H9 (cell line): ENCODE results near the gene PEX7. TPM values are rescaled to one million over a fixed set of nuclear protein-coding genes. Genes with fewer than 3 reads are reported as not detected.

Experiments
- DNase-seq: peaks from one replicate; pipeline ENCODE4 v3.0.0-alpha.2; 2017
- H2AFZ ChIP-seq: one replicate; pipeline ENCODE4 v1.6.1; 2013; ENCODE audit warnings: mild to moderate bottlenecking, low read length, control low read depth, moderate library complexity
- H2AK5ac ChIP-seq: 2 replicates; pipeline ENCODE4 v1.6.1; 2013; ENCODE audit warnings: low read length, control low read depth, mixed read lengths; ENCODE audit not compliant: insufficient read length
- H2BK120ac ChIP-seq: one replicate; pipeline ENCODE4 v1.6.1; 2013; ENCODE audit warnings: low read depth, mild to moderate bottlenecking, low read length, control low read depth, inconsistent platforms; ENCODE audit not compliant: poor library complexity, severe bottlenecking
- H2BK12ac ChIP-seq: 2 replicates; pipeline ENCODE4 v1.6.1; 2013; ENCODE audit warnings: low read length, control low read depth, mixed read lengths, low read depth; ENCODE audit not compliant: insufficient read length
- H2BK15ac ChIP-seq: 2 replicates; pipeline ENCODE4 v1.6.1; 2013; ENCODE audit warnings: low read depth, low read length, control low read depth
- H2BK20ac ChIP-seq: one replicate; pipeline ENCODE4 v1.6.1; 2013; ENCODE audit warnings: low read depth, mild to moderate bottlenecking, low read length, control low read depth, inconsistent platforms; ENCODE audit not compliant: poor library complexity, severe bottlenecking
- H2BK5ac ChIP-seq: 2 replicates; pipeline ENCODE4 v1.6.1; 2013; ENCODE audit warnings: low read length, control low read depth, mixed read lengths; ENCODE audit not compliant: insufficient read length
- H3K14ac ChIP-seq: 2 replicates; pipeline ENCODE4 v1.6.1; 2013; ENCODE audit warnings: low read length, control low read depth; ENCODE audit not compliant: insufficient read depth
- H3K18ac ChIP-seq: 2 replicates; pipeline ENCODE4 v1.6.1; 2013; ENCODE audit warnings: low read depth, mild to moderate bottlenecking, mixed read lengths, low read length, control low read depth; ENCODE audit not compliant: insufficient read length
- H3K23ac ChIP-seq: 2 replicates; pipeline ENCODE4 v1.6.1; 2013; ENCODE audit warnings: low read length, control low read depth, mixed read lengths, low read depth; ENCODE audit not compliant: insufficient read length
- H3K23me2 ChIP-seq: 2 replicates; pipeline ENCODE4 v1.6.1; 2013; ENCODE audit warnings: low read depth, mild to moderate bottlenecking, mixed read lengths, low read length, control low read depth; ENCODE audit not compliant: insufficient read length, poor library complexity, severe bottlenecking
- H3K27ac ChIP-seq: 2 replicates; pipeline ENCODE4 v1.5.1; 2013; ENCODE audit warnings: low read length, control low read depth, mixed read lengths, low read depth; ENCODE audit not compliant: insufficient read length
- H3K27me3 ChIP-seq: 2 replicates; pipeline ENCODE4 v1.6.1; 2013; ENCODE audit warnings: low read length, control low read depth, inconsistent platforms; ENCODE audit not compliant: insufficient read depth
- H3K4ac ChIP-seq: 2 replicates; pipeline ENCODE4 v1.6.1; 2013; ENCODE audit warnings: low read depth, mild to moderate bottlenecking, control low read depth, inconsistent platforms, low read length, moderate library complexity
- H3K4me1 ChIP-seq: 2 replicates; pipeline ENCODE4 v1.6.1; 2013; ENCODE audit warnings: low read length, control low read depth, inconsistent platforms; ENCODE audit not compliant: insufficient read depth
- H3K4me2 ChIP-seq: 2 replicates; pipeline ENCODE4 v1.6.1; 2013; ENCODE audit warnings: low read length, control low read depth, mixed read lengths; ENCODE audit not compliant: insufficient read length, insufficient read depth
- H3K56ac ChIP-seq: 2 replicates; pipeline ENCODE4 v1.6.1; 2013; ENCODE audit warnings: low read depth, mild to moderate bottlenecking, mixed read lengths, low read length, control low read depth; ENCODE audit not compliant: insufficient read length
- H3K79me1 ChIP-seq: 2 replicates; pipeline ENCODE4 v1.6.1; 2013; ENCODE audit warnings: low read depth, mild to moderate bottlenecking, moderate library complexity, low read length, control low read depth, inconsistent platforms; ENCODE audit not compliant: insufficient read depth, poor library complexity, severe bottlenecking
- H3K79me2 ChIP-seq: 2 replicates; pipeline ENCODE4 v1.6.1; 2013; ENCODE audit warnings: low read length, control low read depth, inconsistent platforms; ENCODE audit not compliant: insufficient read depth
- H3K9ac ChIP-seq: 2 replicates; pipeline ENCODE4 v1.6.1; 2013; ENCODE audit warnings: low read length, control low read depth, mixed read lengths; ENCODE audit not compliant: insufficient read length; ENCODE audit errors: extremely low read depth
- H3K9me3 ChIP-seq: one replicate; pipeline ENCODE4 v1.6.1; 2013; ENCODE audit warnings: low read depth, low read length, inconsistent platforms; ENCODE audit not compliant: control insufficient read depth
- H3T11ph ChIP-seq: one replicate; pipeline ENCODE4 v1.6.1; 2013; ENCODE audit warnings: mild to moderate bottlenecking, low read length, control low read depth, inconsistent platforms
- H4K20me1 ChIP-seq: one replicate; pipeline ENCODE4 v1.6.1; 2013; ENCODE audit not compliant: control insufficient read depth, insufficient read length, insufficient read depth
- H4K5ac ChIP-seq: 2 replicates; pipeline ENCODE4 v1.6.1; 2013; ENCODE audit warnings: low read depth, mild to moderate bottlenecking, mixed read lengths, low read length, control low read depth; ENCODE audit not compliant: insufficient read length
- H4K8ac ChIP-seq: replicated peaks from 2 replicates; pipeline ENCODE4 v1.6.1; 2013; ENCODE audit warnings: low read length, control low read depth, mixed read lengths, low read depth; ENCODE audit not compliant: insufficient read length
- H4K91ac ChIP-seq: 2 replicates; pipeline ENCODE4 v1.6.1; 2013; ENCODE audit warnings: low read depth, mild to moderate bottlenecking, moderate library complexity, mixed read lengths, low read length, control low read depth; ENCODE audit not compliant: insufficient read length
- H3K27ac Mint-ChIP-seq, 3 experiments: 2 replicates in 2 of 3; 3 replicates in 1 of 3; pipeline ENCODE4 v1.8.0; 2020 to 2021; ENCODE audit warnings: mixed read lengths in 3 of 3, mild to moderate bottlenecking in 1 of 3, moderate library complexity in 1 of 3
- H3K27me3 Mint-ChIP-seq: 2 replicates; pipeline ENCODE4 v1.8.0; 2021; ENCODE audit warnings: low read depth, mild to moderate bottlenecking, moderate library complexity, mixed read lengths
- H3K36me3 Mint-ChIP-seq, 3 experiments: 2 replicates in 2 of 3; 3 replicates in 1 of 3; pipeline ENCODE4 v1.8.0; 2020 to 2021; ENCODE audit warnings: low read depth in 3 of 3, mixed read lengths in 3 of 3; ENCODE audit not compliant: insufficient read depth in 1 of 3
- H3K4me1 Mint-ChIP-seq, 2 experiments: 2 replicates each; pipeline ENCODE4 v1.8.0; 2020; ENCODE audit warnings: mixed read lengths in 2 of 2
- H3K4me3 Mint-ChIP-seq, 2 experiments: 2 replicates in 1 of 2; 3 replicates in 1 of 2; pipeline ENCODE4 v1.8.0; 2020 to 2021; ENCODE audit warnings: mild to moderate bottlenecking in 2 of 2, mixed read lengths in 2 of 2, moderate library complexity in 1 of 2
- H3K9me3 Mint-ChIP-seq, 2 experiments: 2 replicates in 1 of 2; 3 replicates in 1 of 2; pipeline ENCODE4 v1.8.0; 2020; ENCODE audit warnings: mild to moderate bottlenecking in 2 of 2, mixed read lengths in 2 of 2, moderate library complexity in 1 of 2
- CTCF ChIP-seq: fragments of 200-600 bp; sonication (generic); conservative IDR thresholded peaks from 3 replicates; pipeline ENCODE4 v1.8.0; 2021; ENCODE audit warnings: antibody characterized with exemption, mild to moderate bottlenecking
- WGBS: extraction: QIAGEN DNeasy Blood & Tissue Kit; methylation state at CpG from one replicate; pipeline ENCODE4 v1.1.7; 2013; ENCODE audit warnings: missing lambda C conversion rate, low lambda C conversion rate, mixed read lengths; ENCODE audit not compliant: insufficient read length; ENCODE audit errors: extremely low coverage; 5-methylcytosine and 5-hydroxymethylcytosine counted together
- total RNA-seq: library from RNA; stranded (reverse); gene quantifications from 2 replicates; pipeline ENCODE4 v1.2.1, GENCODE V29; 2021

The PEX7 gene
- total RNA-seq, 1 experiment from 2014 or later = 8.4 TPM

- peaks cover 0 to 3% (median 0%) of the 10 kb centered on the region in 3 experiments; a peak in 1 of 7 replicates for H3K36me3 Mint-ChIP-seq
- H3K27ac Mint-ChIP-seq = no peak overlapping the region
- Histone ChIP-seq H3K56ac (no peak overlapping the region), H3K4ac (no peak overlapping the region), H2BK20ac (no peak overlapping the region), H2BK5ac (no peak overlapping the region), H3K4me1 (no peaks in the 10 kb centered on the region), H3K23ac (no peak overlapping the region), H3K79me2 (no peaks in the 10 kb centered on the region), H2AK5ac (no peak overlapping the region), H4K20me1 (no peaks in the 10 kb centered on the region), H3T11ph (no peak overlapping the region), H4K8ac (no peak overlapping the region), H3K14ac (no peak overlapping the region), H2BK120ac (no peak overlapping the region), H2BK12ac (no peak overlapping the region), H2AFZ (no peak overlapping the region), H3K23me2 (no peaks in the 10 kb centered on the region), H3K4me2 (no peak overlapping the region), H3K27ac (no peak overlapping the region), H4K91ac (no peak overlapping the region), H3K79me1 (no peaks in the 10 kb centered on the region), H4K5ac (no peak overlapping the region), H3K27me3 (no peaks in the 10 kb centered on the region), H3K9ac (no peak overlapping the region), H2BK15ac (no peak overlapping the region), H3K9me3 (no peaks in the 10 kb centered on the region), H3K18ac (no peak overlapping the region)
- WGBS = no CpG with 5 or more reads among the region's 1 CpG
- no peak for TF ChIP-seq CTCF
- no peaks in the 10 kb centered on the region for H3K27me3 Mint-ChIP-seq
- peaks cover 0 to 5% of the 10 kb centered on the region in 2 experiments; a peak in 1 of 5 replicates for H3K9me3 Mint-ChIP-seq
- H3K4me1 Mint-ChIP-seq = no peaks in the 10 kb centered on the region
- DNase-seq = no peak
- no peak overlapping the region for H3K4me3 Mint-ChIP-seq
These were observed 18.8 kb upstream of the PEX7 start for GRCh38 chr6:136803608-136804007.
